AG09309 (cell line): ENCODE measurements around the gene APOLD1.

ENCODE experiments used
- DNase-seq: peaks from one replicate; pipeline ENCODE4 v3.0.0-alpha.2; 2010; ENCODE audit warnings: low read depth
- H3K4me3 ChIP-seq: 2 replicates; pipeline ENCODE4 v1.5.1; 2011; ENCODE audit warnings: mild to moderate bottlenecking, low read depth, low read length, moderate library complexity; ENCODE audit not compliant: control insufficient read depth
- CTCF ChIP-seq: IDR thresholded peaks from 2 replicates; pipeline ENCODE4 v1.5.1; 2011; ENCODE audit warnings: mild to moderate bottlenecking, low read depth, low read length, inconsistent platforms; ENCODE audit not compliant: insufficient read depth, control insufficient read depth; ENCODE audit errors: missing control alignments

APOLD1 gene

GRCh38 chr12:12759234-12759915 lies 26.1 kb upstream of the APOLD1 start:
- H3K4me3 ChIP-seq = no peak overlapping the region

GRCh38 chr12:12764824-12765223 lies 20.6 kb upstream of the APOLD1 start:
- H3K4me3 ChIP-seq = no peak overlapping the region
- TF ChIP-seq CTCF = no peak
- DNase-seq = no peak

More at GRCh38 chr12:12759234-12759915, 26.1 kb upstream of the APOLD1 start:
- DNase-seq = no peak
- TF ChIP-seq CTCF = no peak

- H3K4me3 ChIP-seq = no peak overlapping the region
- no peak for TF ChIP-seq CTCF
- no peak for DNase-seq
Observed at GRCh38 chr12:12770262-12770661, 15.2 kb upstream of the APOLD1 start.

- no peak for DNase-seq
- TF ChIP-seq CTCF = no peak
- H3K4me3 ChIP-seq = no peak overlapping the region
Observed at GRCh38 chr12:12774791-12775190, 10.7 kb upstream of the APOLD1 start.

GRCh38 chr12:12776261-12776660 lies 9.2 kb upstream of the APOLD1 start:
- H3K4me3 ChIP-seq = no peak overlapping the region
- no peak for TF ChIP-seq CTCF
- no peak for DNase-seq

- no peak overlapping the region for H3K4me3 ChIP-seq
- TF ChIP-seq CTCF = no peak
- no peak for DNase-seq
Observed at GRCh38 chr12:12777092-12777491, 8.4 kb upstream of the APOLD1 start.
